DOHH2 (cell line): ENCODE measurements around the gene DCK.

Source experiments
- EZH2phosphoT487 ChIP-seq: fragments of 200-600 bp; sonication (generic); IDR thresholded peaks from 2 replicates; pipeline ENCODE4 v1.6.1; 2017; ENCODE audit warnings: borderline replicate concordance, mild to moderate bottlenecking, antibody characterized with exemption, low read length, moderate library complexity, mixed read lengths
- TF ChIP-seq, protein P1 (sequence below): fragments of 200-600 bp; sonication (generic); IDR thresholded peaks from one replicate; pipeline ENCODE4 v1.5.1; 2014; ENCODE audit warnings: antibody characterized with exemption, mild to moderate bottlenecking, low read depth, low read length; ENCODE audit not compliant: poor library complexity, severe bottlenecking

DNA sequence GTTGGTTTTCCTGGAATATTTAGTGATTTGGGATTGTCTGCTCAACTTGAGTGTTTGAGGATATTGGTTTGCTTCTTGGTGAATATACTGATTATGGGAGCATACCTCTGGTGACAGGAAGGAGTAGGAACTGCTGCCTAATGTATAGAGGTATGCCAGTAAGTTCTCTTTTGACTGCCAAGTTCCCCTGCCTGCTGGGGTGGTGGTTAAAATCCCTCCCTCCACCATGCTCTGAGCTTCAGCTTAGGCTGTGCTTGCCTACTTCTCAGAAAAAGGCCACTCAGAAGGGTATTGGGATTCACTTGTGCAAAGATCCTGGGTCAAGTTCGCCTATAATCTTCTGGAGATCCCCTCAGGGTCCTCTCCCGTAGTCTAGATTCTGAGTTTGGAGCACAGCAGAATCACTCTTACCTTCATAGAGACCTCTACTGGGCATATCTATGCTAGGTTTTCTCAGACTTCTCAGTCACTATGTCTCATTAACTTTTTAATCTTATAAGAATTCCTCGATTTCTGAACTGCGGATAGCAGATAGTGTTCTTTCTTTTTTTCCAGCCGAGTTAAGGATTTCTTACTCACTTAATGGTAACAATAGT is 44.7 kb upstream of the DCK start:
- TF ChIP-seq, protein P1, sequence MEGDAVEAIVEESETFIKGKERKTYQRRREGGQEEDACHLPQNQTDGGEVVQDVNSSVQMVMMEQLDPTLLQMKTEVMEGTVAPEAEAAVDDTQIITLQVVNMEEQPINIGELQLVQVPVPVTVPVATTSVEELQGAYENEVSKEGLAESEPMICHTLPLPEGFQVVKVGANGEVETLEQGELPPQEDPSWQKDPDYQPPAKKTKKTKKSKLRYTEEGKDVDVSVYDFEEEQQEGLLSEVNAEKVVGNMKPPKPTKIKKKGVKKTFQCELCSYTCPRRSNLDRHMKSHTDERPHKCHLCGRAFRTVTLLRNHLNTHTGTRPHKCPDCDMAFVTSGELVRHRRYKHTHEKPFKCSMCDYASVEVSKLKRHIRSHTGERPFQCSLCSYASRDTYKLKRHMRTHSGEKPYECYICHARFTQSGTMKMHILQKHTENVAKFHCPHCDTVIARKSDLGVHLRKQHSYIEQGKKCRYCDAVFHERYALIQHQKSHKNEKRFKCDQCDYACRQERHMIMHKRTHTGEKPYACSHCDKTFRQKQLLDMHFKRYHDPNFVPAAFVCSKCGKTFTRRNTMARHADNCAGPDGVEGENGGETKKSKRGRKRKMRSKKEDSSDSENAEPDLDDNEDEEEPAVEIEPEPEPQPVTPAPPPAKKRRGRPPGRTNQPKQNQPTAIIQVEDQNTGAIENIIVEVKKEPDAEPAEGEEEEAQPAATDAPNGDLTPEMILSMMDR = peak; percentile 18
- TF ChIP-seq EZH2phosphoT487 = no peak
